Activated CD8-positive, alpha-beta T cell treated with anti-CD3 and anti-CD28 coated beads for 36 hours (primary cell): Measurements from ENCODE around the gene STAG1. TPM values are rescaled to one million over a fixed set of nuclear protein-coding genes. Genes with fewer than 3 reads are reported as not detected.
"Not testable (repeated sequence)": the region's sequence is repeated elsewhere in the genome, so short reads cannot be mapped to it uniquely, and the experiment has no call there.

ENCODE experiments used
- ATAC-seq: fragments of 200-7000 bp; cut with Tn5 transposase; one replicate; pipeline ENCODE4 v1.10.0; 2021; ENCODE audit warnings: mild to moderate bottlenecking, moderate library complexity
- CTCF ChIA-PET: fragments of 350-600 bp; sonication (Branson Sonifier 250); formaldehyde crosslinking; loops from one replicate; lab custom pipeline; 2021; ENCODE audit warnings: antibody characterized with exemption; lab: Charles Lee
- POLR2A ChIA-PET: fragments of 350-600 bp; sonication (Branson Sonifier 250); formaldehyde crosslinking; loops from one replicate; lab custom pipeline; 2021; ENCODE audit warnings: antibody characterized with exemption; lab: Charles Lee
- DNase-seq: peaks from one replicate; pipeline ENCODE4 v3.0.0-alpha.2; 2020
- H3K27ac Mint-ChIP-seq: one replicate; pipeline ENCODE4 v1.8.0; 2021; ENCODE audit warnings: mild to moderate bottlenecking, mixed read lengths
- H3K27me3 Mint-ChIP-seq: one replicate; pipeline ENCODE4 v1.8.0; 2021; ENCODE audit warnings: mixed read lengths
- H3K36me3 Mint-ChIP-seq: one replicate; pipeline ENCODE4 v1.8.0; 2021; ENCODE audit warnings: low read depth, mixed read lengths
- H3K4me1 Mint-ChIP-seq: one replicate; pipeline ENCODE4 v1.8.0; 2021; ENCODE audit warnings: low read depth, mixed read lengths
- H3K4me3 Mint-ChIP-seq: one replicate; pipeline ENCODE4 v1.8.0; 2021; ENCODE audit warnings: mild to moderate bottlenecking, moderate library complexity, mixed read lengths
- H3K9me3 Mint-ChIP-seq: one replicate; pipeline ENCODE4 v1.8.0; 2021; ENCODE audit warnings: mixed read lengths
- CTCF ChIP-seq: fragments of 200-600 bp; IDR thresholded peaks from one replicate; pipeline ENCODE4 v1.8.0; 2022; ENCODE audit warnings: antibody characterized with exemption, mild to moderate bottlenecking
- intact Hi-C: fragments of 100-400 bp; cut with micrococcal nuclease; formaldehyde crosslinking; loops from one replicate; pipeline ENCODE4 v1.10.0; 2022
- total RNA-seq, 2 experiments: library from RNA; stranded (reverse); gene quantifications; one replicate each; pipeline ENCODE4 v1.2.3, GENCODE V29; 2021

STAG1 gene
- total RNA-seq, 2 experiments from 2014 or later = 32.5 to 32.8 TPM

DNA sequence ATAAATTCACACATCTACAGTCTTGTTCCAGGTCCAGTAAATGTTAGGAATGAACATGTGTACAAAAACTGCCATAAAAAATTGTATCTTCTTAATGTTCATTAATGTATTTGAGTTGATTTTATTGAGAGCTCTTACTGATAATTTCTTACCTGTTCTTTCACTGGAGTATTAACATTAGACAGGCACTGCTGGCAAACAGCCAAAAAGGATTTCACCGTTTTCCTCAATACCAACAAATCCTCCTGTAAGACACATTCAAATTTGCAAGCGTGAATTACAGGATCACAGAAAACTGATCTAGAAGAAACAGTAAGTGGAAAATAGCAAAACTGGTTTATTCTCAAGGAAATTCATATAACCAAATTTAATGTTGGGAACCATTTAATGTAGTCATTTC lies 374.7 kb downstream of the STAG1 start:
- no peak for TF ChIP-seq CTCF

GRCh38 chr3:136375800-136376199 lies 376.4 kb downstream of the STAG1 start:
- ChIA-PET CTCF (interaction anchor here (2.1 kb wide), 1 partner anchor 16 kb away, joined by 8 read pairs; no protein-coding TSS in a partner anchor), POLR2A (interaction anchor here (0.6 kb wide), 1 partner anchor 193 kb away, joined by 4 read pairs; no protein-coding TSS in a partner anchor)
- H3K27ac Mint-ChIP-seq, H3K9me3 Mint-ChIP-seq, intact Hi-C loops, DNase-seq, H3K27me3 Mint-ChIP-seq, ATAC-seq, H3K4me3 Mint-ChIP-seq, H3K4me1 Mint-ChIP-seq: not testable (repeated sequence)
- H3K36me3 Mint-ChIP-seq = peaks cover 31% of the 10 kb centered on the region

More for the DNA sequence above, 374.7 kb downstream of the STAG1 start:
- H3K27me3 Mint-ChIP-seq = no peaks in the 10 kb centered on the region
- H3K27ac Mint-ChIP-seq = no peak overlapping the region
- DNase-seq (no peak), ATAC-seq (no peak)
- intact Hi-C loops = no loop called here
- POLR2A ChIA-PET = interaction anchor here (0.6 kb wide), 1 partner anchor 28 kb away, joined by 4 read pairs; no protein-coding TSS in a partner anchor
- no peak overlapping the region for H3K4me3 Mint-ChIP-seq
- H3K36me3 Mint-ChIP-seq = peaks cover 24% of the 10 kb centered on the region
- H3K4me1 Mint-ChIP-seq = no peaks in the 10 kb centered on the region
- no peaks in the 10 kb centered on the region for H3K9me3 Mint-ChIP-seq
- CTCF ChIA-PET = interaction anchor here (2.1 kb wide), 1 partner anchor 14 kb away, joined by 8 read pairs; no protein-coding TSS in a partner anchor

- Mint-ChIP-seq H3K27ac (no peak overlapping the region), H3K36me3 (peaks cover 12% of the 10 kb centered on the region), H3K9me3 (no peaks in the 10 kb centered on the region), H3K27me3 (no peaks in the 10 kb centered on the region), H3K4me3 (no peak overlapping the region), H3K4me1 (no peaks in the 10 kb centered on the region)
- TF ChIP-seq CTCF = no peak
- no peak for DNase-seq
- intact Hi-C loops = no loop called here
- CTCF ChIA-PET = interaction anchor here (0.9 to 1.9 kb wide), 5 partner anchors 10 to 648 kb away, joined by 3 to 4 read pairs (median 4); no protein-coding TSS in a partner anchor
- ATAC-seq = no peak
- POLR2A ChIA-PET = interaction anchor here (0.6 to 1.0 kb wide), 2 partner anchors 170 to 172 kb away, joined by 3 to 4 read pairs; partner anchors contain the start of gene MSL2
These were observed 385.9 kb downstream of the STAG1 start for GRCh38 chr3:136366289-136366688.

GRCh38 chr3:136353461-136353860 lies 398.7 kb downstream of the STAG1 start:
- Mint-ChIP-seq H3K27me3 (no peaks in the 10 kb centered on the region), H3K36me3 (peaks cover 20% of the 10 kb centered on the region), H3K4me1 (peaks cover 12% of the 10 kb centered on the region), H3K4me3 (no peak overlapping the region), H3K27ac (peak overlapping the region; percentile 53), H3K9me3 (peaks cover 3% of the 10 kb centered on the region)
- ChIA-PET POLR2A (no interaction called here), CTCF (interaction anchor here (1.5 kb wide), 1 partner anchor 13 kb away, joined by 4 read pairs; no protein-coding TSS in a partner anchor)
- DNase-seq (peak; percentile 11), ATAC-seq (peak; percentile 74)
- intact Hi-C loops = no loop called here
- TF ChIP-seq CTCF = no peak

DNA sequence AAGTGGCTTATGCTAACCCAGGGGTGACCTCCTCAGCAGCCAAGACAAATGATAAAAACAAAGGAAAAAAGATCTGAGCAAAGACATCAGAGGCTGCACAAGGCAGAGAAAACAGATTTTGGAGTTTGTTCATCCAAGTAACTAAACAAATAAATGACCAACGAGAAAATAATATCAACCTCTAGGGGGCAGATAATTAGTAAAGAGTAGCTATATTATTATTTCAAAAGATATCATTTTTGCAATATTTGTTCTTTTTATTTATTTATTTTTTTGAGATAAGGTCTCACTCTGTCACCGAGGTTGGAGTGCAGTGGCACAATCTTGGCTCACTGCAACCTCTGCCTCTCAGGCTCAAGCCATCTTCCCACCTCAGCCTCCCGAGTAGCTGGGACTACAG lies 400.3 kb downstream of the STAG1 start:
- TF ChIP-seq CTCF = peak; percentile 38
- Mint-ChIP-seq H3K4me1 (peaks cover 12% of the 10 kb centered on the region), H3K4me3 (no peak overlapping the region), H3K27me3 (no peaks in the 10 kb centered on the region), H3K27ac (no peak overlapping the region), H3K9me3 (peaks cover 3% of the 10 kb centered on the region), H3K36me3 (peaks cover 17% of the 10 kb centered on the region)
- ATAC-seq (no peak), DNase-seq (no peak)
- ChIA-PET CTCF (interaction anchor here (0.6 to 2.4 kb wide), 9 partner anchors 9 to 102 kb away, joined by 3 to 7 read pairs (median 4); partner anchors contain the start of gene PCCB), POLR2A (interaction anchor here (1.0 kb wide), 1 partner anchor 392 kb away, joined by 3 read pairs; no protein-coding TSS in a partner anchor)
- intact Hi-C loops = no loop called here
